Measurements from ENCODE around the gene GRB10. TPM values are rescaled to one million over a fixed set of nuclear protein-coding genes. Genes with fewer than 3 reads are reported as not detected.

Gene GRB10
- total RNA-seq, 1 donor from 2014 or later: not detected

GRCh38 chr7:50565559-50565916 is 217.2 kb downstream of the GRB10 start:
- POLR2A ChIA-PET: interaction anchor here (0.6 kb wide), 1 partner anchor 16 kb away, joined by 6 read pairs; no protein-coding TSS in a partner anchor
- H3K4me1 Mint-ChIP-seq: no peaks in the 10 kb centered on the region
- no peak overlapping the region for H3K4me3 Mint-ChIP-seq
- no peak for TF ChIP-seq CTCF (IDR thresholded peaks at IDR 0.05)
- CTCF ChIA-PET: no interaction called here
- peaks cover 3% of the 10 kb centered on the region for H3K9me3 Mint-ChIP-seq
- no peak overlapping the region for H3K27ac Mint-ChIP-seq
- intact Hi-C loops (cut with micrococcal nuclease): no loop called here
- H3K27me3 Mint-ChIP-seq: peaks cover 6% of the 10 kb centered on the region
- DNase-seq (no peak), ATAC-seq (ENCODE audit: low read depth) (no peak)
- H3K36me3 Mint-ChIP-seq (ENCODE audit: low read depth): no peaks in the 10 kb centered on the region

GRCh38 chr7:50564640-50565558 is 217.8 kb downstream of the GRB10 start, which contains the start of gene DDC:
DDC (minus strand) TSS chr7:50565405; CDS start chr7:50544085, 21,320 bp downstream.
- H3K4me1 Mint-ChIP-seq: no peaks in the 10 kb centered on the region
- TF ChIP-seq CTCF (IDR thresholded peaks at IDR 0.05): no peak
- no peaks in the 10 kb centered on the region for H3K36me3 Mint-ChIP-seq (ENCODE audit: low read depth)
- ATAC-seq (ENCODE audit: low read depth) (no peak), DNase-seq (no peak)
- CTCF ChIA-PET: no interaction called here
- intact Hi-C loops (cut with micrococcal nuclease): no loop called here
- no peak within 1 kb of the TSS for H3K4me3 Mint-ChIP-seq
- peaks cover under 1% of the 10 kb centered on the region for H3K9me3 Mint-ChIP-seq
- H3K27me3 Mint-ChIP-seq: peaks cover 6% of the 10 kb centered on the region
- no peak within 1 kb of the TSS for H3K27ac Mint-ChIP-seq
- POLR2A ChIA-PET: no interaction called here

GRCh38 chr7:50564171-50564570 is 218.5 kb downstream of the GRB10 start:
- TF ChIP-seq CTCF (IDR thresholded peaks at IDR 0.05): no peak
- Mint-ChIP-seq H3K4me1 (no peaks in the 10 kb centered on the region), H3K27ac (no peak overlapping the region), H3K9me3 (no peaks in the 10 kb centered on the region), H3K27me3 (peaks cover 6% of the 10 kb centered on the region), H3K36me3 (ENCODE audit: low read depth) (no peaks in the 10 kb centered on the region), H3K4me3 (no peak overlapping the region)
- no peak for DNase-seq
- POLR2A ChIA-PET: no interaction called here
- intact Hi-C loops (cut with micrococcal nuclease): no loop called here
- CTCF ChIA-PET: no interaction called here
- ATAC-seq (ENCODE audit: low read depth): no peak

- CTCF ChIA-PET: no interaction called here
- no peak for TF ChIP-seq CTCF (IDR thresholded peaks at IDR 0.05)
- Mint-ChIP-seq H3K4me1 (no peaks in the 10 kb centered on the region), H3K27me3 (peaks cover 16% of the 10 kb centered on the region), H3K4me3 (no peak overlapping the region), H3K36me3 (ENCODE audit: low read depth) (no peaks in the 10 kb centered on the region), H3K9me3 (no peaks in the 10 kb centered on the region), H3K27ac (no peak overlapping the region)
- no peak for DNase-seq
- ATAC-seq (ENCODE audit: low read depth): no peak
- intact Hi-C loops (cut with micrococcal nuclease): no loop called here
- POLR2A ChIA-PET: no interaction called here
Measured at GRCh38 chr7:50562136-50562535, 220.6 kb downstream of the GRB10 start.

- POLR2A ChIA-PET: no interaction called here
- no peak for TF ChIP-seq CTCF (IDR thresholded peaks at IDR 0.05)
- Mint-ChIP-seq H3K36me3 (ENCODE audit: low read depth) (no peaks in the 10 kb centered on the region), H3K27me3 (peaks cover 19% of the 10 kb centered on the region), H3K9me3 (no peaks in the 10 kb centered on the region), H3K27ac (no peak overlapping the region), H3K4me1 (no peaks in the 10 kb centered on the region), H3K4me3 (no peak overlapping the region)
- ATAC-seq (ENCODE audit: low read depth): no peak
- CTCF ChIA-PET: no interaction called here
- intact Hi-C loops (cut with micrococcal nuclease): no loop called here
- no peak for DNase-seq
Measured at GRCh38 chr7:50560865-50561351, 221.8 kb downstream of the GRB10 start.

Measured in activated B cell treated with CpG ODN at 0.5 μM for 24 hours (primary cell).